ENCODE results near the gene CDH4. TPM values are rescaled to one million over a fixed set of nuclear protein-coding genes. Genes with fewer than 3 reads are reported as not detected.
A peak's percentile ranks its signal among the peaks of the same experiment; 100 is the strongest.

The CDH4 gene
- total and polyA plus RNA-seq, 9 donors: 0.12 to 4.4 (median 0.36) TPM

DNA sequence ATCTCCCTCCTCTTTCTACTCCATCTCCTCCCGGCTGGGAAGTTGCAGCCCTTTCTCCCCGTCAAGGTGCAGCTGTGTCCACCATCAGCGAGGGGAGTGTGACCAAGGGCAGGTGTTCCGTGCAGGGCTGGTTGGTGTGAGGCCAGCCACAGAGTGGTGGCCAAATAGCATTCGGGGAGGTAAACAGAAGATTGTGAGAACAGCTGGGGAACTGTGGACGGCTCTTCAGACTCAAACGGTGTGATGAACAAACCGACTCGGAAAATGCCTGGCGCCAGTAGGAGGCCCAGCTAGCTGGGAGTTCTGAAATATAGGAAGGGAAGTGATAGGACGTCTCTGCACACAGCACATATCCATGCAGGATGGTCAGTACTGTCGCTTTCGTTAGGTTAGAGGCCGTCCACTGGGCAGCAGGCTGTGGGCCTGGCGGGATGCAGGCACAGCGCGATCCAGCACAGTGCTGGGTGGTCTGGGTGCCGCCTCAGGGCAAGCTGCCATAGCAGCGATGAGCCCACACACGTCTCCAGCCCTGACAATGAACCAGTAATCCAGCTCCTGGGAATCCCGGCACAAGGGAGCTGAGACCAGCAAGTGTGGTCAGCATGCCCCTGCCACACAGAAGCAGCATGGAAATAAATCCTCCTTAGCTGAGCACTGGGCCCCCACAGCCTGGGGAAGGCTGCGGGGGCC lies 555.6 kb downstream of the CDH4 start:
- WGBS, 3 donors: 14 to 27% (median 16%) methylated on average over 22 of the region's 22 CpGs
- intact Hi-C loops (cut with DNase I): no loop called here
- no peaks in the 10 kb centered on the region for H3K9me3 ChIP-seq
- no peak overlapping the region for H3K27ac ChIP-seq
- H3K27me3 ChIP-seq: no peaks in the 10 kb centered on the region
- no peak for TF ChIP-seq POLR2A (IDR thresholded peaks at IDR 0.05)
- TF ChIP-seq, protein P1, sequence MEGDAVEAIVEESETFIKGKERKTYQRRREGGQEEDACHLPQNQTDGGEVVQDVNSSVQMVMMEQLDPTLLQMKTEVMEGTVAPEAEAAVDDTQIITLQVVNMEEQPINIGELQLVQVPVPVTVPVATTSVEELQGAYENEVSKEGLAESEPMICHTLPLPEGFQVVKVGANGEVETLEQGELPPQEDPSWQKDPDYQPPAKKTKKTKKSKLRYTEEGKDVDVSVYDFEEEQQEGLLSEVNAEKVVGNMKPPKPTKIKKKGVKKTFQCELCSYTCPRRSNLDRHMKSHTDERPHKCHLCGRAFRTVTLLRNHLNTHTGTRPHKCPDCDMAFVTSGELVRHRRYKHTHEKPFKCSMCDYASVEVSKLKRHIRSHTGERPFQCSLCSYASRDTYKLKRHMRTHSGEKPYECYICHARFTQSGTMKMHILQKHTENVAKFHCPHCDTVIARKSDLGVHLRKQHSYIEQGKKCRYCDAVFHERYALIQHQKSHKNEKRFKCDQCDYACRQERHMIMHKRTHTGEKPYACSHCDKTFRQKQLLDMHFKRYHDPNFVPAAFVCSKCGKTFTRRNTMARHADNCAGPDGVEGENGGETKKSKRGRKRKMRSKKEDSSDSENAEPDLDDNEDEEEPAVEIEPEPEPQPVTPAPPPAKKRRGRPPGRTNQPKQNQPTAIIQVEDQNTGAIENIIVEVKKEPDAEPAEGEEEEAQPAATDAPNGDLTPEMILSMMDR (IDR thresholded peaks at IDR 0.05): no peak
- TF ChIP-seq EP300 (IDR thresholded peaks at IDR 0.05): no peak
- H3K4me3 ChIP-seq: no peak overlapping the region
- no peaks in the 10 kb centered on the region for H3K36me3 ChIP-seq
- peaks cover 6% of the 10 kb centered on the region for H3K4me1 ChIP-seq (ENCODE audit: insufficient read depth)
- no peak for DNase-seq

DNA sequence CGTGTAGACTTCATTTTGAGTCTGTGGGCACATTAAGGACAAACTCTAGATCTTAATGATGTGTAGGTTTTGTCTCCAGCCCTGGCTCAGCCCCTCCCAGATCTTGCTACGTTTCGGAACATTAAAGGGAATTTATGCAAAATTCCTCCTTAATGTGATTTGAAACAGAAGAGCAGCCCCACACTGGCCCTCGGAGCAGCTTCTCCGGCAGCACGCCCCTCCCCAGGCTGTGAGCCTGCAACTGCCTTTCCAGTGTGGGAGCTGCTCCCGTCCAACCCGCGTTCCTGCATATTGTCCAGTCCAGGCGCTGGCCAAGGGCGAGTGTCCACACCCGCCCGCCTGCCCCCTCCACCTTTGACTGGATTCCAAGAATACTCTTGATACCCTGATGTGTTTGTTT lies 556.4 kb downstream of the CDH4 start:
- no peaks in the 10 kb centered on the region for H3K36me3 ChIP-seq
- 3% methylated on average over 13 of the region's 13 CpGs for whole genome bisulfite sequencing, 3 donors
- H3K27me3 ChIP-seq: no peaks in the 10 kb centered on the region
- TF ChIP-seq POLR2A (IDR thresholded peaks at IDR 0.05) (no peak), EP300 (IDR thresholded peaks at IDR 0.05) (no peak)
- TF ChIP-seq, protein P1 (IDR thresholded peaks at IDR 0.05): no peak
- H3K27ac ChIP-seq: no peak overlapping the region
- DNase-seq: peak in 1 of 5 donors; percentile 12
- H3K4me1 ChIP-seq (ENCODE audit: insufficient read depth): peaks cover 6% of the 10 kb centered on the region
- intact Hi-C loops (cut with DNase I): no loop called here
- H3K4me3 ChIP-seq: no peak overlapping the region
- no peaks in the 10 kb centered on the region for H3K9me3 ChIP-seq

DNA sequence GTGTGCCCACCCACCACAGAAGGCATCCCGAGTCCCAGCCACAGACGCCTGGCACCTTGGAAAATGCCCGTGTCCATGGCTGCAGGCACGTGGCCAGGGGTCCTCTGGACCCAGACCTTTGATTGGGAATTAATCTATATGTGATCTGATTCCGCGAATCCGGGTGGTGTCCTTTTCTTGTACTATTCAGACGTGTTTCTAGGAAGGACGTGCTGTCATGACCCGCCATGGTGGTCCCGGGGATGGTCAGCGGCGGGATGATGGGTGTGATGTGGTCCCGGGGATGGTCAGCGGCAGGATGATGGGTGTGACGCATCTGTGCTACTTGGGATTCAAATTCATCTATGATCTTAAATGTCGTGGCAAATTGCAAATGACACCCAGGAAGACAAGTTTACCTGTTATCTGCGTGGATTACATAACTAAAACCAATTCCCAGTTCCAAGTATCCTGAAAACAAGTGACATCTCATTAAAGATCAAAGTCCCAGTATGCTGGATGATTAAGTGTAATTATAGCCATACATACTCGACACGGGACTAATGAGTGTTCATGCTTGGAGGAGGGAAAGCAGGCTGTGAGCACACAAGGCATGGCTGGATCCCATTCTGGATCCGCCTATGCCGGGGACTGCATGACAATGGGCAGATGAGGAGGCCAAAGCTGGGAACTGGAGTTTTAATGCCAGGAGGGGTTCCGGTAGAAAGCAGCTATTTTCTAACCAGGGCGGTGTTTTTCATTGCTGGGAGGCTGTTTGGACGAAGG lies 557.1 kb downstream of the CDH4 start:
- DNase-seq: peak in 1 of 5 donors; percentile 6
- TF ChIP-seq EP300 (IDR thresholded peaks at IDR 0.05) (no peak), POLR2A (IDR thresholded peaks at IDR 0.05) (no peak)
- TF ChIP-seq, protein P1 (IDR thresholded peaks at IDR 0.05): no peak
- Histone ChIP-seq H3K27ac (no peak overlapping the region), H3K36me3 (no peaks in the 10 kb centered on the region), H3K4me3 (no peak overlapping the region), H3K9me3 (no peaks in the 10 kb centered on the region), H3K27me3 (no peaks in the 10 kb centered on the region), H3K4me1 (ENCODE audit: insufficient read depth) (peaks cover 3% of the 10 kb centered on the region)
- intact Hi-C loops (cut with DNase I): no loop called here
- WGBS, 3 donors: 73 to 82% (median 75%) methylated on average over 25 of the region's 25 CpGs

DNA sequence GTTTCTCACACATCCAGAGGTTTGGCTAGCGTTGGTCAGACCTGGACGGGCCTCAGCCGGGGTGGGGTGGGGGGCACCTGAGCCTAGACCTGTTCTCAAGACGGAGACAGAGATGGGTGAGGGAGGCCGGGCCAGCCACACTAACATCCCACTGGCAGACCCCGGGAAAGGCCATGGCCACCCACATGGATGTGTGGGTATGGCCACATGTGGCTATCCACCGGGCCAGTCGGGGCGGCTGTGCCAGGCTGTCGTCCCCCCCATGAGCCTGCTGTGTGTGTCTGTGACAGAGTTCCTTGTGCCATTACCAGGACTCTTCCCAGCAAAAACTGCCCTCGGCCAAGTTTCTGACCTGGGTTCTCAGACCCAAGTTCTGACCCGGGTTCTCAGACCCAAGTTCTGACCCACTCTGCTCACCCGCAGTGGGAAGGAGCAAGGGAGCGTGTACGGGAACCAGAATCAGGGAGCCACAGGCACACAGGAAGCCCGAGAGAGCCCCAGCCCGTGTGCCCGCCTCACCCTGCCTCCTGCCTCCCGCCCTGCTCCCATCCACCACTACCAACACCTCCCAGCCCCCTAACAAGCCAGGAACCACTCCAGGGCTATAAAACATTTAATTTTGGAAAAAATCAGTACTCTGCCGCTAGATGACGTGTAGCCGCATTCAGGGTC lies 558.1 kb downstream of the CDH4 start:
- H3K4me3 ChIP-seq: no peak overlapping the region
- 87 to 93% (median 90%) methylated on average over 22 of the region's 22 CpGs for WGBS, 3 donors
- peaks cover 2% of the 10 kb centered on the region for H3K4me1 ChIP-seq (ENCODE audit: insufficient read depth)
- H3K27me3 ChIP-seq: no peaks in the 10 kb centered on the region
- intact Hi-C loops (cut with DNase I): no loop called here
- DNase-seq: peak in 1 of 5 donors; percentile 6
- H3K9me3 ChIP-seq: no peaks in the 10 kb centered on the region
- no peak for TF ChIP-seq POLR2A (IDR thresholded peaks at IDR 0.05)
- TF ChIP-seq EP300 (IDR thresholded peaks at IDR 0.05): no peak
- TF ChIP-seq, protein P1 (IDR thresholded peaks at IDR 0.05): no peak
- H3K36me3 ChIP-seq: no peaks in the 10 kb centered on the region
- H3K27ac ChIP-seq: no peak overlapping the region

All from ovary (tissue), 9 donors.